ENCODE measurements around the gene ALDH8A1.
"Not testable (repeated sequence)": the region's sequence is repeated elsewhere in the genome, so short reads cannot be mapped to it uniquely, and the experiment has no call there.

ALDH8A1 gene

GRCh38 chr6:134908906-134909516 lies 40.9 kb downstream of the ALDH8A1 start:
- no peak for DNase-seq

- not testable (repeated sequence) for DNase-seq
Observed at GRCh38 chr6:134904731-134905130, 45.2 kb downstream of the ALDH8A1 start.

- no peak for DNase-seq
Observed at GRCh38 chr6:134903448-134903847, 46.5 kb downstream of the ALDH8A1 start.

GRCh38 chr6:134902936-134903335 lies 47.0 kb downstream of the ALDH8A1 start:
- DNase-seq = no peak

- no peak for DNase-seq
Observed at GRCh38 chr6:134902074-134902861, 47.6 kb downstream of the ALDH8A1 start.

GRCh38 chr6:134898575-134898974 lies 51.3 kb downstream of the ALDH8A1 start:
- DNase-seq = no peak

GRCh38 chr6:134898166-134898565 lies 51.7 kb downstream of the ALDH8A1 start:
- not testable (repeated sequence) for DNase-seq

GRCh38 chr6:134896910-134897309 lies 53.0 kb downstream of the ALDH8A1 start:
- DNase-seq = no peak

- DNase-seq = no peak
Observed at GRCh38 chr6:134894800-134895199, 55.1 kb downstream of the ALDH8A1 start.

- no peak for DNase-seq
Observed at GRCh38 chr6:134892362-134892761, 57.5 kb downstream of the ALDH8A1 start.

- no peak for DNase-seq
Observed at GRCh38 chr6:134891633-134892032, 58.3 kb downstream of the ALDH8A1 start.

GRCh38 chr6:134888316-134888715 lies 61.6 kb downstream of the ALDH8A1 start:
- DNase-seq = no peak

- no peak for DNase-seq
Observed at GRCh38 chr6:134884752-134885151, 65.1 kb downstream of the ALDH8A1 start.

- DNase-seq = no peak
Observed at GRCh38 chr6:134883314-134883713, 66.6 kb downstream of the ALDH8A1 start.

GRCh38 chr6:134882426-134883038 lies 67.4 kb downstream of the ALDH8A1 start:
- peak; percentile 49 for DNase-seq

- DNase-seq = no peak
Observed at GRCh38 chr6:134880487-134881190, 69.3 kb downstream of the ALDH8A1 start.

- no peak for DNase-seq
Observed at GRCh38 chr6:134878136-134878535, 71.8 kb downstream of the ALDH8A1 start.

- no peak for DNase-seq
Observed at GRCh38 chr6:134875367-134875766, 74.5 kb downstream of the ALDH8A1 start.

- no peak for DNase-seq
Observed at GRCh38 chr6:134873500-134874388, 76.2 kb downstream of the ALDH8A1 start.

- no peak for DNase-seq
Observed at GRCh38 chr6:134870677-134871498, 79.0 kb downstream of the ALDH8A1 start.

- no peak for DNase-seq
Observed at GRCh38 chr6:134868812-134869211, 81.1 kb downstream of the ALDH8A1 start.

Measured in activated gamma-delta T cell treated with Interleukin-2 at 50 U/mL for 16 hours (primary cell).